CD4-positive, alpha-beta T cell treated with Interleukin-6 for 4 hours (primary cell): ENCODE results near the gene GLRX5.

Experiments used
- DNase-seq: peaks from one replicate; pipeline ENCODE4 v3.0.0-alpha.2; 2020; ENCODE audit warnings: mixed read lengths

Gene GLRX5

GRCh38 chr14:95536671-95537070 lies 1.8 kb downstream of the GLRX5 start:
- DNase-seq = no peak

- no peak for DNase-seq
These were observed 2.6 kb downstream of the GLRX5 start for GRCh38 chr14:95537298-95538089.

GRCh38 chr14:95538801-95539509 lies 4.1 kb downstream of the GLRX5 start:
- no peak for DNase-seq

GRCh38 chr14:95540236-95540855 lies 5.5 kb downstream of the GLRX5 start:
- no peak for DNase-seq

GRCh38 chr14:95541346-95541745 lies 6.5 kb downstream of the GLRX5 start:
- no peak for DNase-seq

- no peak for DNase-seq
These were observed 7.4 kb downstream of the GLRX5 start for GRCh38 chr14:95541932-95542930.

- DNase-seq = no peak
These were observed 8.2 kb downstream of the GLRX5 start for GRCh38 chr14:95543021-95543420.

GRCh38 chr14:95544588-95544987 lies 9.7 kb downstream of the GLRX5 start:
- DNase-seq = no peak

GRCh38 chr14:95545515-95546168 lies 10.8 kb downstream of the GLRX5 start:
- DNase-seq = no peak

- no peak for DNase-seq
These were observed 12.4 kb downstream of the GLRX5 start for GRCh38 chr14:95547272-95547625.

- DNase-seq = no peak
These were observed 12.9 kb downstream of the GLRX5 start for GRCh38 chr14:95547626-95548327.

- no peak for DNase-seq
These were observed 13.6 kb downstream of the GLRX5 start for GRCh38 chr14:95548328-95548929.

- DNase-seq = no peak
These were observed 15.1 kb downstream of the GLRX5 start for GRCh38 chr14:95549656-95550585.

- DNase-seq = no peak
These were observed 16.6 kb downstream of the GLRX5 start for GRCh38 chr14:95551435-95551834.

- DNase-seq = no peak
These were observed 18.3 kb downstream of the GLRX5 start for GRCh38 chr14:95553141-95553540.

GRCh38 chr14:95555053-95555452 lies 20.2 kb downstream of the GLRX5 start:
- DNase-seq = no peak

- no peak for DNase-seq
These were observed 22.4 kb downstream of the GLRX5 start for GRCh38 chr14:95557291-95557690.

GRCh38 chr14:95557832-95558231 lies 23.0 kb downstream of the GLRX5 start:
- DNase-seq = no peak

GRCh38 chr14:95559203-95559602 lies 24.4 kb downstream of the GLRX5 start:
- no peak for DNase-seq

- DNase-seq = peak; percentile 86
These were observed 26.2 kb downstream of the GLRX5 start for GRCh38 chr14:95561001-95561412.
